IPS-20b (cell line): ENCODE results near the gene HDAC9.
A peak's percentile ranks its signal among the peaks of the same experiment; 100 is the strongest.

ENCODE experiments used
- H3K27ac ChIP-seq: one replicate; pipeline ENCODE4 v1.5.1; 2013; ENCODE audit warnings: low read length
- H3K27me3 ChIP-seq: 2 replicates; pipeline ENCODE4 v1.6.1; 2013; ENCODE audit warnings: mild to moderate bottlenecking, low read length, inconsistent platforms; ENCODE audit not compliant: insufficient read depth
- H3K36me3 ChIP-seq: 2 replicates; pipeline ENCODE4 v1.6.1; 2013; ENCODE audit warnings: low read depth, mild to moderate bottlenecking, inconsistent platforms, low read length, moderate library complexity; ENCODE audit not compliant: insufficient read depth
- H3K4me1 ChIP-seq: 2 replicates; pipeline ENCODE4 v1.6.1; 2013; ENCODE audit warnings: mild to moderate bottlenecking, control low read depth, inconsistent platforms, low read length, moderate library complexity; ENCODE audit not compliant: insufficient read depth
- H3K4me3 ChIP-seq: 2 replicates; pipeline ENCODE4 v1.5.1; 2013; ENCODE audit warnings: mild to moderate bottlenecking, low read length, inconsistent platforms
- H3K9ac ChIP-seq: 2 replicates; pipeline ENCODE4 v1.6.1; 2013; ENCODE audit warnings: low read depth, mild to moderate bottlenecking, inconsistent platforms, low read length, moderate library complexity
- H3K9me3 ChIP-seq: 2 replicates; pipeline ENCODE4 v1.6.1; 2013; ENCODE audit warnings: mild to moderate bottlenecking, low read depth, low read length, inconsistent platforms; ENCODE audit not compliant: insufficient read depth

HDAC9 gene

DNA sequence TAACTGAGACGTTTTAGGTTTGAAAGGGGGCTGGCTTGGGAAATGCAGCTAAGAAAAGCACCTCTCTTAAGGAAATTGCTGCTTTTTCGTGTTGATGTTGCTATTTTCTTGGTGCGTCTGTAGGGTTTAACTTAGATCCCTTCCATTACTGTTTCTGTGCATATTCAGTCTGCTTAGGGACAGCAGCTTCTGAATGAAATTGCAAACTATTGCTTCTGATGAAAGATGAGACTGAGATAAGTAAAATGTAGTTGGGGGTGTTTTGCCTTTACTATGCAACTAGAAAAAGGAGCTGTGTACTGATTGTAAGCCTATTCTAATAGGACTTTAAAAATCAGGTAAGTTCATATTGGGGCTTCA lies 772 bp downstream of the HDAC9 start:
- Histone ChIP-seq H3K9ac (peak overlapping the region; percentile 88), H3K9me3 (no peaks in the 10 kb centered on the region), H3K36me3 (no peaks in the 10 kb centered on the region), H3K27me3 (no peaks in the 10 kb centered on the region), H3K27ac (peak overlapping the region; percentile 75), H3K4me1 (peaks cover 25% of the 10 kb centered on the region), H3K4me3 (peak overlapping the region; percentile 80)

- H3K9ac ChIP-seq, result peak overlapping the region; percentile 88; the same call in 1 of the 2 replicates
- H3K4me1 ChIP-seq, result peaks cover 25% of the 10 kb centered on the region
- no peaks in the 10 kb centered on the region for H3K9me3 ChIP-seq
- no peak overlapping the region for H3K27ac ChIP-seq
- no peaks in the 10 kb centered on the region for H3K27me3 ChIP-seq
- no peaks in the 10 kb centered on the region for H3K36me3 ChIP-seq
- peak overlapping the region; percentile 80 for H3K4me3 ChIP-seq
Observed at GRCh38 chr7:18497082-18497481, 1.5 kb downstream of the HDAC9 start.

- no peaks in the 10 kb centered on the region for H3K27me3 ChIP-seq
- peak overlapping the region; percentile 80 for H3K4me3 ChIP-seq
- no peak overlapping the region for H3K27ac ChIP-seq
- no peaks in the 10 kb centered on the region for H3K36me3 ChIP-seq
- no peaks in the 10 kb centered on the region for H3K9me3 ChIP-seq
- H3K4me1 ChIP-seq, result peaks cover 25% of the 10 kb centered on the region
- H3K9ac ChIP-seq, result peak overlapping the region; percentile 38; the same call in 1 of the 2 replicates
Observed at GRCh38 chr7:18497800-18498199, 2.3 kb downstream of the HDAC9 start.

DNA sequence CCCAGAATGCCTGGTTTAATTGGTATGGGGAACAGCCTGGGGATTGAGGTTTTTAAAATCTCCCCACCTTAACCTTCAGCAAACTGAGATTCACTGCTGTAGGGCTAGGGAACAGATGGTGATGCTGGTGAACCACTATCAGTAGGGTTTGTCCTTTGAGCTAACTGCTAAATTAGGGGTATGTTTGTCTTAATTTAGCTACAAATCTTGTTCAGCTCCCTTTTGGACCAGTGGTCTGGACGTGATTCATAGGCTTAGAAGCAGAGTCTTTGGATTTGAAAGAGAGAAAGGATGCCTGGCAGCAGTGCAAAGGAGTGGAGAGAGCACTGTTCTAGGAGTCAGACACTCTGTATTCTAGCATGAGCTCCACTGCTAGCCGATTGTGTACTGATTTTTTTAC lies 2.8 kb downstream of the HDAC9 start:
- Histone ChIP-seq H3K36me3 (no peaks in the 10 kb centered on the region), H3K4me1 (peaks cover 25% of the 10 kb centered on the region), H3K27me3 (no peaks in the 10 kb centered on the region), H3K9me3 (no peaks in the 10 kb centered on the region), H3K27ac (no peak overlapping the region), H3K4me3 (peak overlapping the region; percentile 80; the same call in 1 of the 2 replicates), H3K9ac (no peak overlapping the region; the same call in 1 of the 2 replicates)

GRCh38 chr7:18499407-18500177 lies 4.0 kb downstream of the HDAC9 start:
- Histone ChIP-seq H3K36me3 (no peaks in the 10 kb centered on the region), H3K9ac (no peak overlapping the region), H3K9me3 (no peaks in the 10 kb centered on the region), H3K4me1 (peaks cover 27% of the 10 kb centered on the region), H3K27ac (no peak overlapping the region), H3K27me3 (no peaks in the 10 kb centered on the region), H3K4me3 (no peak overlapping the region)

- Histone ChIP-seq H3K36me3 (no peaks in the 10 kb centered on the region), H3K9me3 (no peaks in the 10 kb centered on the region), H3K27me3 (no peaks in the 10 kb centered on the region), H3K4me1 (peaks cover 9% of the 10 kb centered on the region), H3K4me3 (no peak overlapping the region), H3K9ac (no peak overlapping the region), H3K27ac (no peak overlapping the region)
Observed at GRCh38 chr7:18503126-18503866, 7.7 kb downstream of the HDAC9 start.

GRCh38 chr7:18504965-18505364 lies 9.4 kb downstream of the HDAC9 start:
- Histone ChIP-seq H3K27me3 (no peaks in the 10 kb centered on the region), H3K4me3 (no peak overlapping the region), H3K9ac (no peak overlapping the region), H3K36me3 (no peaks in the 10 kb centered on the region), H3K9me3 (no peaks in the 10 kb centered on the region), H3K27ac (no peak overlapping the region), H3K4me1 (peaks cover 15% of the 10 kb centered on the region)

DNA sequence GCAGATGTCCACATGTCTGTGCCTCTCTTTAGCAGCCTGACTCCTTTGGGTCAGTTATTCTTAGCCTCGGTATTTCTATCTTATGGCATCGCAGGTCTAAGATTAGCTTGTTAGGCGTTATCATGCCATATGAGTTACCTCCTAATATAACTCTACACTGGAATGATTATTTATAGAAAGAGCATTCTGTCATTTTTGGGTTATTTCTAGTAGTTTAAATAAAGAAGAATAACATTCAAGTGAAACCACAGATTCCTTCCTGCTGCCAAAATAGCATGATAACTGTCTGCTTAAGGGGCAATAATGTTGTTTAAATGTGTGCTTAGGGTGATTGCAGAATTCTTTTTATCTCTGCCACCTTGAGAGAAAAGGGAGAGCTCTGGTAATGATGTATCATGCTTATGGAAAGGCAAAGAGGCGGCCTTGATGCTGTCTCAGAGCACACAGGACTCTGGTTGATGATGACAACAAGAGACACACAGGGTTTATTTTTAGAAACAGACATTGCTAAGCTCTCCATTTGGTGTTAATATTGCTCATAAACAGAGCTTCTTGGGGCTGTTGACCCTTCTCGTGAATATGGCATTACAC lies 10.4 kb downstream of the HDAC9 start:
- Histone ChIP-seq H3K27ac (no peak overlapping the region), H3K9me3 (no peaks in the 10 kb centered on the region), H3K36me3 (no peaks in the 10 kb centered on the region), H3K4me1 (peaks cover 12% of the 10 kb centered on the region), H3K9ac (no peak overlapping the region), H3K4me3 (no peak overlapping the region), H3K27me3 (no peaks in the 10 kb centered on the region)

DNA sequence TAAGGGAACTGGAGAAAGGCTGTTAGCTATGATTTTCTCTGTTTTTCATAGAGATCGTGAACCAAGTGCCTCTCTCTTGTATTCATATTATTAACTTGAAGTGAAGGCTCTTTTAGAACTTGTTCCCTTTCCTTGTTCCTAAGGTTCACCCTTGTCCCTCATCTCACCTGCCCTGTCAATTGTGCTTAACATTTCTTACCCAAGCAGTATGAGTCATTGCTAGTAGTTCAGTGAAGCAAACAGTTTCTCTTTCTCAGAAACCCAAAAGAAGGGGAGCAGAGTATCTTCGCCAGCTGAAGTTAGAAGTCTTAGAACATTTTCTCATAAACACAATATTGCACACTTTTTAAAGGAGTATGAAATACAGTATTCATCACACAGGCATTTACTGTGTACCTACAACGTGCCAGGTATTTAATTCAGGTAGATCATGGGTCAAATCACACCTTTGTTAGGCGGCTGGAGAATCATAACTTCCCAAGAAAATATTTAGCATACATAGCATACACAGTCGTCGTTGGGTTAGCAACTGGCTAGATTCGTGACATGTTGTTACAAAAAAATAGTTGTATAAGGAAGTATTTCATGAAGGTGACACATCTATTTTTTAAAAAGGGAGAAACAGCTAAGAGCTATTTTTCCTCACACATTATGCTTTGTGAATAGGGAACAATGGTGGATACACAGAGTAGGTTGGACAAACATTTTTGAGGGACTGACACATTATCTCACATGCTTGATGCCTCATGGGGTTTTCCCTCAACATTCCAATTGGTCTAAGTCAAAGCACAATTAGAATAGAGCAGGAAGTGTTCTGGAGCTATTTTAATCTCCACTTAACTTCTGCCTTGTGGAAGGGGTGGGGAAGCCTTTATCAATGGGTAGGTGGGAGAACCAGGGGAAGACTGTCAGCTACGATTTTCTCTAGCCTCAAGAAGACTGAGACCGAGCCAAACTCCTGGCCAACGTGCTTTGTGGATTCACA lies 13.2 kb downstream of the HDAC9 start:
- H3K27me3 ChIP-seq, result no peaks in the 10 kb centered on the region
- H3K4me1 ChIP-seq, result peaks cover 20% of the 10 kb centered on the region
- H3K9me3 ChIP-seq, result no peaks in the 10 kb centered on the region
- H3K4me3 ChIP-seq, result no peak overlapping the region
- H3K36me3 ChIP-seq, result no peaks in the 10 kb centered on the region
- H3K9ac ChIP-seq, result peak overlapping the region; percentile 25; the same call in 1 of the 2 replicates
- H3K27ac ChIP-seq, result no peak overlapping the region

DNA sequence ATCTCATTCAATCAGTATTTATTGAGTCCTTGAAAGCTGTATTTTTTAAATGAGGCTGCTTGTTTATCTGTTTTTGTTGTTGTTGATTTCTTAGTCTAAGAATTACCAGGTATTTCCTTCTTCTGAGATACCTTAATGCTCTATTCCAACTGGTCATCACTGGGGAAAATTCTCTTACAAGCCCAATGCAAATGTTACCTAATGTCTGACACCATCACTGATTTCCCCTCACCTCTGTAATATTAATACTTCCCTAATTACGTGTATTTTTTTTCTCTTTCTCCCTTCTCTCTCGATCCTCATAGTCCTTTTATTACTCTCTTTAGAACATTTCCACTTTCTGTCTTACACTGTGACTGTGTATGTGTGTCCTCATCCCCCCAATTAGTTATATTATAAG lies 13.9 kb downstream of the HDAC9 start:
- Histone ChIP-seq H3K4me1 (peaks cover 20% of the 10 kb centered on the region), H3K9ac (peak overlapping the region; percentile 25), H3K4me3 (no peak overlapping the region), H3K36me3 (no peaks in the 10 kb centered on the region), H3K27ac (no peak overlapping the region), H3K27me3 (no peaks in the 10 kb centered on the region), H3K9me3 (no peaks in the 10 kb centered on the region)
